Mesothelial cell of epicardium (in vitro differentiated cells): ENCODE measurements around the gene NDUFC2. TPM values are rescaled to one million over a fixed set of nuclear protein-coding genes. Genes with fewer than 3 reads are reported as not detected.
A peak's percentile ranks its signal among the peaks of the same experiment; 100 is the strongest.

Experiments used
- DNase-seq, 2 experiments: peaks; one replicate each; pipeline ENCODE4 v3.0.0; 2021; ENCODE audit warnings: low spot score in 2 of 2; ENCODE audit not compliant: unreplicated experiment in 2 of 2
- H3K27ac Mint-ChIP-seq: 2 replicates; pipeline ENCODE4 v1.8.0; 2021; ENCODE audit warnings: mixed read lengths
- H3K27me3 Mint-ChIP-seq: 2 replicates; pipeline ENCODE4 v1.8.0; 2021; ENCODE audit warnings: low read depth, mixed read lengths
- H3K36me3 Mint-ChIP-seq: 2 replicates; pipeline ENCODE4 v1.8.0; 2021; ENCODE audit warnings: mixed read lengths
- H3K4me1 Mint-ChIP-seq: 2 replicates; pipeline ENCODE4 v1.8.0; 2021; ENCODE audit warnings: mixed read lengths
- H3K4me3 Mint-ChIP-seq: 2 replicates; pipeline ENCODE4 v1.8.0; 2021; ENCODE audit warnings: mild to moderate bottlenecking, moderate library complexity, mixed read lengths
- H3K9me3 Mint-ChIP-seq: 2 replicates; pipeline ENCODE4 v1.8.0; 2021; ENCODE audit warnings: mixed read lengths
- CTCF ChIP-seq: fragments of 200-600 bp; sonication (generic); IDR thresholded peaks from one replicate; pipeline ENCODE4 v1.5.0; 2021; ENCODE audit warnings: antibody characterized with exemption; ENCODE audit not compliant: unreplicated experiment
- total RNA-seq: library from RNA; stranded (reverse); gene quantifications from 3 replicates; pipeline ENCODE4 v1.2.1, GENCODE V29; 2021

Gene NDUFC2
- total RNA-seq, 1 donor from 2014 or later: 169 TPM

GRCh38 chr11:78036313-78036712, 43.3 kb downstream of the NDUFC2 start:
- Mint-ChIP-seq H3K27ac (no peak overlapping the region), H3K4me1 (peaks cover 22% of the 10 kb centered on the region), H3K27me3 (no peaks in the 10 kb centered on the region), H3K9me3 (no peaks in the 10 kb centered on the region), H3K36me3 (no peaks in the 10 kb centered on the region), H3K4me3 (no peak overlapping the region)
- no peak for DNase-seq
- no peak for TF ChIP-seq CTCF

- no peaks in the 10 kb centered on the region for H3K27me3 Mint-ChIP-seq
- peaks cover 26% of the 10 kb centered on the region for H3K4me1 Mint-ChIP-seq
- DNase-seq: no peak
- TF ChIP-seq CTCF: no peak
- no peaks in the 10 kb centered on the region for H3K9me3 Mint-ChIP-seq
- H3K27ac Mint-ChIP-seq: peak overlapping the region; percentile 57
- H3K4me3 Mint-ChIP-seq: no peak overlapping the region
- H3K36me3 Mint-ChIP-seq: no peaks in the 10 kb centered on the region
Measured at GRCh38 chr11:78034623-78035022, 45.0 kb downstream of the NDUFC2 start.

GRCh38 chr11:78033040-78033439, 46.6 kb downstream of the NDUFC2 start:
- Mint-ChIP-seq H3K27me3 (no peaks in the 10 kb centered on the region), H3K27ac (no peak overlapping the region)

GRCh38 chr11:78032090-78032489, 47.6 kb downstream of the NDUFC2 start:
- Mint-ChIP-seq H3K27ac (peak overlapping the region; percentile 94), H3K27me3 (no peaks in the 10 kb centered on the region), H3K9me3 (no peaks in the 10 kb centered on the region), H3K4me1 (peaks cover 38% of the 10 kb centered on the region), H3K36me3 (no peaks in the 10 kb centered on the region), H3K4me3 (no peak overlapping the region)
- DNase-seq: no peak
- no peak for TF ChIP-seq CTCF

More at GRCh38 chr11:78033040-78033439, 46.6 kb downstream of the NDUFC2 start:
- peaks cover 33% of the 10 kb centered on the region for H3K4me1 Mint-ChIP-seq
- no peak for DNase-seq
- H3K36me3 Mint-ChIP-seq: no peaks in the 10 kb centered on the region
- no peaks in the 10 kb centered on the region for H3K9me3 Mint-ChIP-seq
- H3K4me3 Mint-ChIP-seq: no peak overlapping the region
- no peak for TF ChIP-seq CTCF

GRCh38 chr11:78031629-78032028, 48.0 kb downstream of the NDUFC2 start:
- Mint-ChIP-seq H3K4me3 (no peak overlapping the region), H3K9me3 (no peaks in the 10 kb centered on the region)

More at GRCh38 chr11:78031629-78032028, 48.0 kb downstream of the NDUFC2 start:
- no peak for DNase-seq
- H3K4me1 Mint-ChIP-seq: peaks cover 38% of the 10 kb centered on the region
- no peaks in the 10 kb centered on the region for H3K27me3 Mint-ChIP-seq
- no peak for TF ChIP-seq CTCF
- peak overlapping the region; percentile 94 for H3K27ac Mint-ChIP-seq
- H3K36me3 Mint-ChIP-seq: no peaks in the 10 kb centered on the region
